Ascending aorta (tissue), 2 donors: Measurements from ENCODE around the gene SMARCC2. TPM values are rescaled to one million over a fixed set of nuclear protein-coding genes. Genes with fewer than 3 reads are reported as not detected.
A peak's percentile ranks its signal among the peaks of the same experiment; 100 is the strongest.

Experiments used
- DNase-seq, 2 donors: peaks; one replicate each; pipeline ENCODE4 v3.0.0-alpha.2; 2019; ENCODE audit warnings: low spot score in 2 of 2
- H3K27ac ChIP-seq, 2 donors: fragments of 200-600 bp; sonication (generic); one replicate each; pipeline ENCODE4 v1.5.1; 2016 to 2017; ENCODE audit warnings: mild to moderate bottlenecking in 1 of 2
- H3K27me3 ChIP-seq: fragments of 200-600 bp; sonication (generic); one replicate; pipeline ENCODE4 v1.5.1; 2017
- H3K36me3 ChIP-seq, 2 donors: fragments of 200-600 bp; sonication (generic); one replicate each; pipeline ENCODE4 v1.5.1; 2016
- H3K4me1 ChIP-seq, 2 donors: fragments of 200-600 bp; sonication (generic); one replicate each; pipeline ENCODE4 v1.5.1; 2016 to 2017; ENCODE audit warnings: mild to moderate bottlenecking in 1 of 2
- H3K4me3 ChIP-seq, 2 donors: fragments of 200-600 bp; sonication (generic); one replicate each; pipeline ENCODE4 v1.5.1; 2016 to 2017; ENCODE audit warnings: mild to moderate bottlenecking in 1 of 2
- H3K9me3 ChIP-seq, 2 donors: fragments of 200-600 bp; sonication (generic); one replicate each; pipeline ENCODE4 v1.5.1; 2016
- intact Hi-C: fragments of 100-400 bp; cut with DNase I; formaldehyde crosslinking; loops from one replicate; pipeline ENCODE4 v1.15.1; 2023
- total RNA-seq: library from RNA; depleted of rRNA; stranded (reverse); fragments of >200 nt; gene quantifications from one replicate; pipeline ENCODE4 v1.1.0, GENCODE V29; 2016
- TF ChIP-seq, protein P1 (sequence below), 3 experiments: fragments of 200-600 bp in 2 of 3; fragments of 450-650 bp in 1 of 3; sonication (generic) in 2 of 3; IDR thresholded peaks; one replicate each; pipeline ENCODE4 v1.5.1; 2016 to 2019; ENCODE audit warnings: antibody characterized with exemption in 3 of 3, mild to moderate bottlenecking in 1 of 3, moderate library complexity in 1 of 3

Gene SMARCC2
- total RNA-seq, 1 donor from 2014 or later: 53.9 TPM

GRCh38 chr12:56163533-56164344, 25.5 kb downstream of the SMARCC2 start:
- intact Hi-C loops: no loop called here
- TF ChIP-seq, protein P1, sequence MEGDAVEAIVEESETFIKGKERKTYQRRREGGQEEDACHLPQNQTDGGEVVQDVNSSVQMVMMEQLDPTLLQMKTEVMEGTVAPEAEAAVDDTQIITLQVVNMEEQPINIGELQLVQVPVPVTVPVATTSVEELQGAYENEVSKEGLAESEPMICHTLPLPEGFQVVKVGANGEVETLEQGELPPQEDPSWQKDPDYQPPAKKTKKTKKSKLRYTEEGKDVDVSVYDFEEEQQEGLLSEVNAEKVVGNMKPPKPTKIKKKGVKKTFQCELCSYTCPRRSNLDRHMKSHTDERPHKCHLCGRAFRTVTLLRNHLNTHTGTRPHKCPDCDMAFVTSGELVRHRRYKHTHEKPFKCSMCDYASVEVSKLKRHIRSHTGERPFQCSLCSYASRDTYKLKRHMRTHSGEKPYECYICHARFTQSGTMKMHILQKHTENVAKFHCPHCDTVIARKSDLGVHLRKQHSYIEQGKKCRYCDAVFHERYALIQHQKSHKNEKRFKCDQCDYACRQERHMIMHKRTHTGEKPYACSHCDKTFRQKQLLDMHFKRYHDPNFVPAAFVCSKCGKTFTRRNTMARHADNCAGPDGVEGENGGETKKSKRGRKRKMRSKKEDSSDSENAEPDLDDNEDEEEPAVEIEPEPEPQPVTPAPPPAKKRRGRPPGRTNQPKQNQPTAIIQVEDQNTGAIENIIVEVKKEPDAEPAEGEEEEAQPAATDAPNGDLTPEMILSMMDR (IDR thresholded peaks at IDR 0.05): no peak
- DNase-seq: no peak
- no peaks in the 10 kb centered on the region for H3K27me3 ChIP-seq
- peaks cover 84 to 94% of the 10 kb centered on the region in 2 donors for H3K36me3 ChIP-seq
- no peak overlapping the region for H3K4me3 ChIP-seq
- no peaks in the 10 kb centered on the region for H3K9me3 ChIP-seq
- H3K4me1 ChIP-seq: peaks cover 10 to 29% of the 10 kb centered on the region in 2 donors
- peak overlapping the region; percentile 13 to 45 for H3K27ac ChIP-seq

- peaks cover 10 to 29% of the 10 kb centered on the region in 2 donors for H3K4me1 ChIP-seq
- H3K27me3 ChIP-seq: no peaks in the 10 kb centered on the region
- peaks cover 78 to 83% of the 10 kb centered on the region in 2 donors for H3K36me3 ChIP-seq
- intact Hi-C loops: no loop called here
- peak overlapping the region in 1 of 2 donors; percentile 83 for H3K4me3 ChIP-seq
- no peak for DNase-seq
- no peaks in the 10 kb centered on the region for H3K9me3 ChIP-seq
- H3K27ac ChIP-seq: peak overlapping the region in 1 of 2 donors; percentile 91
- TF ChIP-seq, protein P1 (IDR thresholded peaks at IDR 0.05): no peak
Measured at GRCh38 chr12:56162468-56163290, 26.6 kb downstream of the SMARCC2 start.

GRCh38 chr12:56161690-56162351, 27.5 kb downstream of the SMARCC2 start:
- Histone ChIP-seq H3K27me3 (no peaks in the 10 kb centered on the region), H3K9me3 (no peaks in the 10 kb centered on the region), H3K27ac (peak overlapping the region; percentile 91 to 94), H3K4me1 (peaks cover 10 to 35% of the 10 kb centered on the region in 2 donors), H3K4me3 (peak overlapping the region; percentile 83 to 96), H3K36me3 (peaks cover 71 to 75% of the 10 kb centered on the region in 2 donors)
- TF ChIP-seq, protein P1 (IDR thresholded peaks at IDR 0.05): no peak
- no peak for DNase-seq
- intact Hi-C loops: no loop called here

DNA sequence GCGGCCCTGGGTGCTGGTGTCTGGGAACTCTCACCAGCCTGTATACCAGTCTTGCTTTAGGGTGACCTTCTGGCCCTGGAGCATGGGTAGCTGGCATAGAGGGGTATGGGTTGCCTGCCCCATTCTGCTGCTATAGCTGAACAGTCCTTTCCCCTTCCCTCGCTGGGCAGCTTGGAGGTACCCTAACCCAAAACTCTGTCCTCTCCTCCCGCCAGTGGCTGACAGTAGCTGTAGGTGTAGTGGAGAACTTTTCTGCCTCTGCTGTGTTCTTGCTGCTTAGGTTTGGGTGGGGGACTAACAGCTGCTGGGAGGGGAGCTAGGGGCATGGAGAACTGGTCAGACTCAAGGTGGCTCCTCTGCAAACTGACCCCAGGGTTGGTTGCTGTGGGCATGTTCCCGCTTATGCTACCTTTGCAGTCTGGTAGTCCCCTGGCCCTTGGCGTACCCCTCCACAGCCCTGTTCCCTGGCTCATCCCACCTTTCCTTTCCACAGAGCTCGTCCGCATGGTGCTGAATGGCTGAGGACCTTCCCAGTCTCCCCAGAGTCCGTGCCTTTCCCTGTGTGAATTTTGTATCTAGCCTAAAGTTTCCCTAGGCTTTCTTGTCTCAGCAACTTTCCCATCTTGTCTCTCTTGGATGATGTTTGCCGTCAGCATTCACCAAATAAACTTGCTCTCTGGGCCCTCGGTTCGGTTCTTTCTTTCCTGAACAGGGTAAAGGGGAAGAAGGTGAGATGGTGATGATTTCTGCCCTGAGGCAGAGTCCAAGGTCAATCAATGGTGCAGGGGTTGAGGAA, 28.2 kb downstream of the SMARCC2 start:
- H3K36me3 ChIP-seq: peaks cover 64 to 67% of the 10 kb centered on the region in 2 donors
- H3K27ac ChIP-seq: peak overlapping the region; percentile 91 to 94
- no peaks in the 10 kb centered on the region for H3K27me3 ChIP-seq
- peaks cover 10 to 40% of the 10 kb centered on the region in 2 donors for H3K4me1 ChIP-seq
- TF ChIP-seq, protein P1 (IDR thresholded peaks at IDR 0.05): no peak
- intact Hi-C loops: no loop called here
- no peaks in the 10 kb centered on the region for H3K9me3 ChIP-seq
- DNase-seq: no peak
- peak overlapping the region; percentile 83 to 96 for H3K4me3 ChIP-seq
